C4-2B (cell line): Measurements from ENCODE around the gene CNGB1.
"Not testable (repeated sequence)": the region's sequence is repeated elsewhere in the genome, so short reads cannot be mapped to it uniquely, and the experiment has no call there.

Experiments used
- H3K27ac ChIP-seq: fragments of 450-650 bp; 2 replicates; pipeline ENCODE4 v1.5.1; 2017
- CTCF ChIP-seq: fragments of 450-650 bp; conservative IDR thresholded peaks from 2 replicates; pipeline ENCODE4 v1.5.1; 2017; ENCODE audit warnings: mild to moderate bottlenecking
- ZFX ChIP-seq: fragments of 450-650 bp; IDR thresholded peaks from 2 replicates; pipeline ENCODE4 v1.6.1; 2017

CNGB1 gene

GRCh38 chr16:58010886-58011285 is 40.0 kb upstream of the CNGB1 start:
- H3K27ac ChIP-seq: no peak overlapping the region
- no peak for TF ChIP-seq ZFX
- TF ChIP-seq CTCF: no peak

- TF ChIP-seq CTCF (no peak), ZFX (no peak)
- H3K27ac ChIP-seq: no peak overlapping the region
These were observed 39.0 kb upstream of the CNGB1 start for GRCh38 chr16:58009856-58010416.

GRCh38 chr16:58004736-58005135 is 33.8 kb upstream of the CNGB1 start:
- not testable (repeated sequence) for H3K27ac ChIP-seq

- TF ChIP-seq ZFX: no peak
- no peak for TF ChIP-seq CTCF
- no peak overlapping the region for H3K27ac ChIP-seq
These were observed 32.0 kb upstream of the CNGB1 start for GRCh38 chr16:58002936-58003335.

GRCh38 chr16:58002416-58002800 is 31.5 kb upstream of the CNGB1 start:
- no peak overlapping the region for H3K27ac ChIP-seq
- TF ChIP-seq CTCF: no peak

GRCh38 chr16:58001781-58002415 is 31.0 kb upstream of the CNGB1 start:
- H3K27ac ChIP-seq: peak overlapping the region; percentile 89
- TF ChIP-seq CTCF (no peak), ZFX (no peak)

- TF ChIP-seq CTCF: peak; percentile 88
- TF ChIP-seq ZFX: 0 out of 2 replicates have a peak, but pooled peaks have one; percentile 33
- H3K27ac ChIP-seq: peak within 1 kb of the TSS; percentile 89
These were observed 30.1 kb upstream of the CNGB1 start, which contains the start of gene USB1 for GRCh38 chr16:58000706-58001676. Gene USB1 (plus strand): TSS chr16:58001407. CDS start chr16:58001484, 77 bp downstream.
